Measurements from ENCODE around the gene IL1A.

The IL1A gene

DNA sequence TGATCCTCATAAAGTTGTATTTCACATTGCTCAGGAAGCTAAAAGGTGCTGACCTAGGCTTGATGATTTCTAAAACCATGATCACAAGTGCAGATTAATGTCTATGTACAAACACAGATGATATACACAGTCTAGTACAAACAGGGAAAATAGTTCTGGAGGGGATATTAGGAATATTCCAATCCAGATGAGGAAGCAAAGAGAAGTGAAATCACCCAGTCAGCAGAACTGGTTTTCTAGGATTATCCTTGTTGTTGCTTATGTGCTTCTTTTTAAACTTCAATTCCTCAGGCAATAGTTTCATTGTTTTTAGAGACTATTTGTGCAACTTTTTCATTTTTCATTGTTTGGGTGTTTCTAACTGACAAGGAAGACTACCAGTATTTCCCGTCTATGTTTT, 4.7 kb downstream of the IL1A start:
- Histone ChIP-seq H3K79me2 (ENCODE audit: insufficient read depth, low read length) (no peaks in the 10 kb centered on the region), H3K4me2 (ENCODE audit: insufficient read depth, low read length) (no peak overlapping the region), H3K27me3 (ENCODE audit: insufficient read depth, low read length, poor library complexity) (peaks cover 14% of the 10 kb centered on the region), H3K4me3 (ENCODE audit: low read depth in 1 of 2, low read length in 2 of 2) (no peak overlapping the region), H4K20me1 (ENCODE audit: insufficient read depth, low read length) (no peaks in the 10 kb centered on the region), H2AFZ (ENCODE audit: low read depth, low read length) (no peak overlapping the region), H3K9me3 (ENCODE audit: insufficient read depth, low read length, severe bottlenecking) (no peaks in the 10 kb centered on the region), H3K27ac (ENCODE audit: low read length) (no peak overlapping the region), H3K9ac (ENCODE audit: low read depth, low read length) (no peak overlapping the region), H3K36me3 (ENCODE audit: insufficient read depth, low read length) (no peaks in the 10 kb centered on the region), H3K4me1 (ENCODE audit: insufficient read depth, low read length) (no peaks in the 10 kb centered on the region)
- ATAC-seq (ENCODE audit: insufficient read depth, low read depth) (no peak), DNase-seq (no peak)
- no peak for TF ChIP-seq EZH2 (IDR thresholded peaks at IDR 0.05; ENCODE audit: borderline replicate concordance, low read depth, low read length, severe bottlenecking)
- TF ChIP-seq, protein P1, sequence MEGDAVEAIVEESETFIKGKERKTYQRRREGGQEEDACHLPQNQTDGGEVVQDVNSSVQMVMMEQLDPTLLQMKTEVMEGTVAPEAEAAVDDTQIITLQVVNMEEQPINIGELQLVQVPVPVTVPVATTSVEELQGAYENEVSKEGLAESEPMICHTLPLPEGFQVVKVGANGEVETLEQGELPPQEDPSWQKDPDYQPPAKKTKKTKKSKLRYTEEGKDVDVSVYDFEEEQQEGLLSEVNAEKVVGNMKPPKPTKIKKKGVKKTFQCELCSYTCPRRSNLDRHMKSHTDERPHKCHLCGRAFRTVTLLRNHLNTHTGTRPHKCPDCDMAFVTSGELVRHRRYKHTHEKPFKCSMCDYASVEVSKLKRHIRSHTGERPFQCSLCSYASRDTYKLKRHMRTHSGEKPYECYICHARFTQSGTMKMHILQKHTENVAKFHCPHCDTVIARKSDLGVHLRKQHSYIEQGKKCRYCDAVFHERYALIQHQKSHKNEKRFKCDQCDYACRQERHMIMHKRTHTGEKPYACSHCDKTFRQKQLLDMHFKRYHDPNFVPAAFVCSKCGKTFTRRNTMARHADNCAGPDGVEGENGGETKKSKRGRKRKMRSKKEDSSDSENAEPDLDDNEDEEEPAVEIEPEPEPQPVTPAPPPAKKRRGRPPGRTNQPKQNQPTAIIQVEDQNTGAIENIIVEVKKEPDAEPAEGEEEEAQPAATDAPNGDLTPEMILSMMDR (IDR thresholded peaks at IDR 0.05; ENCODE audit: borderline replicate concordance, extremely low read depth, low read length, poor library complexity, severe bottlenecking): no peak

DNA sequence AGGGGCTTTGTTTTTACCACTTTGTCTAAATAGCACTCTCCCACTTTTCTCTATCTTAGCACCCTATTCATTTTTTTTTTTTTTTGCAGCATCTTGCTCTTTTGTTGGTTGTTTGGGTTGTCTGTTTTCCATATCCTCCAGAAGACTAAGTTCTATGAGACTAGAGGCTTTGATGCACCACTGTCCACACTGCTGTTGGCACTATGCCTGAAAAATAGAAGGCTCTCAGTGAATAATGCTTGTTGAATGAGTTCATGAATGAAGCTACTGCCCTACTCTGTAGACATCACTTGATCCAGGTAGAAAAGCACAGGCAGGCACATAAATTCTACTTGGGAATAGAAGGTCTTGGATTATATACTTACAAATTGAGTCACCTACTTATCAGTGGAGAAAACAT, 7.3 kb downstream of the IL1A start:
- ATAC-seq (ENCODE audit: insufficient read depth, low read depth): 0 out of 3 replicates have a peak, but pooled peaks have one; percentile 31
- TF ChIP-seq, protein P1 (IDR thresholded peaks at IDR 0.05; ENCODE audit: borderline replicate concordance, extremely low read depth, low read length, poor library complexity, severe bottlenecking): no peak
- TF ChIP-seq EZH2 (IDR thresholded peaks at IDR 0.05; ENCODE audit: borderline replicate concordance, low read depth, low read length, severe bottlenecking): no peak
- Histone ChIP-seq H3K4me3 (ENCODE audit: low read depth in 1 of 2, low read length in 2 of 2) (no peak overlapping the region), H3K9me3 (ENCODE audit: insufficient read depth, low read length, severe bottlenecking) (no peaks in the 10 kb centered on the region), H4K20me1 (ENCODE audit: insufficient read depth, low read length) (no peaks in the 10 kb centered on the region), H3K36me3 (ENCODE audit: insufficient read depth, low read length) (no peaks in the 10 kb centered on the region), H3K4me1 (ENCODE audit: insufficient read depth, low read length) (no peaks in the 10 kb centered on the region), H3K4me2 (ENCODE audit: insufficient read depth, low read length) (no peak overlapping the region), H3K27ac (ENCODE audit: low read length) (no peak overlapping the region), H3K79me2 (ENCODE audit: insufficient read depth, low read length) (no peaks in the 10 kb centered on the region), H3K27me3 (ENCODE audit: insufficient read depth, low read length, poor library complexity) (peaks cover 4% of the 10 kb centered on the region), H3K9ac (ENCODE audit: low read depth, low read length) (no peak overlapping the region), H2AFZ (ENCODE audit: low read depth, low read length) (no peak overlapping the region)
- no peak for DNase-seq

DNA sequence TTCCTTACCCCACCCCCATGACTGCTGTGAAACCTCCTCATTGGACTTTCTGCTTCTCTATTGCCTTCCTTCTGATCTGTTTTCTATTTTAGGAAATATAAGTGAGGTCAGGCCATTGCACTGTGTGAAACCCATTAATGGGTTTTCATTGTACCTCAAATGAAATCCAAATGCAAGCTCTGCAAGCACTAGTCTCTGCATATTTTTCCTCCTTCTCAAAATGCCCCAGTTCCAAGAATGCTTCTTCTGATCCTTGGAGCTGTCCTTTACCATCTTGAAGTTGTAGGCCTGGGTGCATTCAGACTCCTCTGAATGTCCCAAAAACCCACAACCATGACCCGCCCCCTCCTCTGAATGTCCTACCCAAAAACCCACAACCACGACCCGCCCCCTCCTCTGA, 8.2 kb downstream of the IL1A start:
- peak; percentile 22 for DNase-seq
- Histone ChIP-seq H4K20me1 (ENCODE audit: insufficient read depth, low read length) (no peaks in the 10 kb centered on the region), H3K27me3 (ENCODE audit: insufficient read depth, low read length, poor library complexity) (no peaks in the 10 kb centered on the region), H3K36me3 (ENCODE audit: insufficient read depth, low read length) (no peaks in the 10 kb centered on the region), H3K4me3 (ENCODE audit: low read depth in 1 of 2, low read length in 2 of 2) (no peak overlapping the region), H3K4me1 (ENCODE audit: insufficient read depth, low read length) (no peaks in the 10 kb centered on the region), H2AFZ (ENCODE audit: low read depth, low read length) (no peak overlapping the region), H3K9ac (ENCODE audit: low read depth, low read length) (no peak overlapping the region), H3K27ac (ENCODE audit: low read length) (no peak overlapping the region), H3K4me2 (ENCODE audit: insufficient read depth, low read length) (no peak overlapping the region), H3K9me3 (ENCODE audit: insufficient read depth, low read length, severe bottlenecking) (no peaks in the 10 kb centered on the region), H3K79me2 (ENCODE audit: insufficient read depth, low read length) (no peaks in the 10 kb centered on the region)
- ATAC-seq (ENCODE audit: insufficient read depth, low read depth): peak; percentile 52; the same call in 1 of the 3 replicates
- no peak for TF ChIP-seq EZH2 (IDR thresholded peaks at IDR 0.05; ENCODE audit: borderline replicate concordance, low read depth, low read length, severe bottlenecking)
- TF ChIP-seq, protein P1 (IDR thresholded peaks at IDR 0.05; ENCODE audit: borderline replicate concordance, extremely low read depth, low read length, poor library complexity, severe bottlenecking): no peak

Data from DND-41 (cell line).